Stimulated activated CD4-positive, alpha-beta T cell treated with anti-CD3 and anti-CD28 coated beads, Interleukin-4, amount 100 ng/mL, for 48 hours (primary cell): ENCODE measurements around the gene ANKRD34A.
"Not testable (repeated sequence)": the region's sequence is repeated elsewhere in the genome, so short reads cannot be mapped to it uniquely, and the experiment has no call there.

Experiments
- DNase-seq, 2 donors: peaks; one replicate each; pipeline ENCODE4 v3.0.0-alpha.2; 2020; ENCODE audit warnings: low read depth in 2 of 2

The ANKRD34A gene

GRCh38 chr1:145944532-145944931 lies 19.8 kb downstream of the ANKRD34A start:
- DNase-seq: no peak

DNA sequence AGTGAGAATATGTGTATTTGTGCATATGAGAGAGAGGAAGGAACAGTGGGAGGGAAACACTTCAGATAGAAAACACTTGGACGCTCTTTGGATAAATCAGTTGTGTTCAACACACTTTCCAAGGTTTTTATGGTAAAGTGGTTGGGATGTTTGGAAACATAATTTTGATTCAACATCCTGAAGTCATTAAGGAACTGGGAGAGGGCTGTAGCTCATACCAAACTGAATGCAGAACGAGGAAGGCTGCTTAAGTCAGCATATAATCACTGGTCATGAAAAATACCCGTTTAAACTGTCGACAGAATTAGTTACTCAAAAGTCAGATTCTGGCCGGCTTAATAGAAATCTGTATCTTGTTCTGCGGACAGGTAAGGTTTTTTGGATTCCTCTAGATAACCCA lies 21.5 kb downstream of the ANKRD34A start:
- DNase-seq: no peak

GRCh38 chr1:145942405-145942804 lies 22.0 kb downstream of the ANKRD34A start:
- no peak for DNase-seq

- DNase-seq: no peak
Measured at GRCh38 chr1:145937436-145937835, 26.9 kb downstream of the ANKRD34A start.

DNA sequence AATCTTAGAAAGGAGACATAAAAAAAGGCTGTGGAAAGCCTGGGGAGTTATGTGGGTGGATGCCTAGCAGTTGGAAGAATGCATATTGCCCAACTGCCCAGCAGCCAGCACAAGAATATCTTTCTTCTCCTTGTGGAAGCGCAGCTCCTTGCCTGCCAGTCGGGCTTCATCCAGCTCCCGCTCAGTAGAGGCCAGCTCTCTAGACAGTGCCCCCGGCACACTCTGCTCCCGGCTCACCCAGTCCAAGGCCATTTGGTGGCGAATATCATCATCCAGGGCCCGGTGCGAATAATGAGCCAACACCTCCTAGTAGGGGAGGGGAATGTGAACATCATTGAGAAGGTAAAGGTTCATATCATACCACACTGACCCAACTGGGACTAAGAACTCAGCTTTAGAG lies 28.1 kb downstream of the ANKRD34A start:
- no peak for DNase-seq

DNA sequence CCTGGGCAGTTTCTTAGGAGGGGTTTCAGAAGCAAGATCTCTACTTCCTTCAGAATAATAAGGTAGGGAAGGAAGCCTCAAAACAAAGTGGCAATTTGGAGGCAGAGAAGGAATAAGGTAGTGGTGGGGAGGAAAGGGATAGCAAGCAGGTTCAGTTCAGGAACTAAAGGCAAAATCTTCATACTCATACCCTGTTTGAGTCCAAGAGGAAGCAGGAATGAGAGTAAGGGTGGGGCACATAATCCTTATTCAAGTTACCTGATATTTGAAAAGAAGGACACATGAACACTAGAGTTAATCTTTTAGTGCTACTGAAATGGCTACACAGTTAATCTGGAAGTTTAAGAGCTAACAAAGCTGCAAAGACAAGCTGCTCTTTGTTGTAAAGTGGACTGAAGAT lies 28.7 kb downstream of the ANKRD34A start:
- DNase-seq: no peak

DNA sequence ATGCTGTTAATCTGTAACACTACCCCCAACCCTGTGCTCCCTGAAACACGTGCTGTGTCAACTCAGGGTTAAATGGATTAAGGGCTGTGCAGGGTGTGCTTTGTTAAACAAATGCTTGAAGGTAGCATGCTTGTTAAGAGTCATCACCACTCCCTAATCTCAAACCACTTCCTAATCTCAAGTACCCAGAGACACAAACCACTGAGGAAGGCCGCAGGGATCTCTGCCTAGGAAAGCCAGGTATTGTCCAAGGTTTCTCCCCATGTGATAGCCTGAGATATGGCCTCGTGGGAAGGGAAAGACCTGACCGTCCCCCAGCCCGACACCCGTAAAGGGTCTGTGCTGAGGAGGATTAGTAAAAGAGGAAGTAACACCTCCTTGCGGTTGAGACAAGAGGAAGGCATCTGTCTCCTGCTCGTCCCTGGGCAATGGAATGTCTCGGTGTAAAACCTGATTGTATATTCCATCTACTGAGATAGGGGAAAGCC lies 31.8 kb downstream of the ANKRD34A start:
- not testable (repeated sequence) for DNase-seq

GRCh38 chr1:145927916-145928643 lies 36.3 kb downstream of the ANKRD34A start:
- no peak for DNase-seq

GRCh38 chr1:145927063-145927886 lies 37.1 kb downstream of the ANKRD34A start, which contains the start of gene RBM8A:
Gene RBM8A, minus strand, starts transcription at chr1:145927484. Its CDS starts 58 bp downstream, at chr1:145927426.
- peak; percentile 82 to 91 for DNase-seq

DNA sequence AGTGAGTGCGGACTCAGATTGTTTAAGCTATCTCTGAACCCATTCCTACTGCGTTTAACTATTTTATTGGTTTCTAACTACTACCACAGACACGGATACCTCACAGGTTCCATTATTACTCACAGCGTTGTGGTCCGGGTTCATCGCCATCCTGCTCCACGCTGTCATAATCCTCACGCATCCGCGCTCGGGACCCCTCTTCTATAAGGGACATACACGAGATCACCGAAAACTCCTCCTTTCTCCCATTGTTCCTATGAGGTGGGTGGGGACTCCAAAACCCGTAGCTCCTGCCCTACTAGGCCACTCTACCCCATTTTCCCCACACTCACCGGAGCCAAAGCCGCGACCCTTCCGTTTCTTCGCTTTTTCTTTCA lies 37.7 kb downstream of the ANKRD34A start:
- peak; percentile 32 to 42 for DNase-seq

DNA sequence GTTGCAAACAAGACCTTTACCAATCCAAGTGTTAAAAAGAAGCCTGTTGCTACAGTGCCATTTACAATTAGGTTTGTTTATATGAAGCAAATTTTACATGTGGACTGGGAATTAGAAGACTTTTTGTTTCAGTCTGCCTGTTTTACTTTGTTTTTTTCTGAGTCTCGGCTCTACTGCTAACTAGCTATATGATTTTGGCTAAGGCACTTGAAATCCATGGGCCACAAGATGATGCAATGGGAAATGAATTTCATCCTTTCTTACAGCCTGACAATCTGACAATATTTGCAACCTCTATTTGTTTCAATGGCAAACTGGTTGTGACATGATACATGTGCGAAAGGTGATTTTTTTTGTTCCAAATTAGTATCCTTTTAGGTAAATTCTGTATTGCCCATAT lies 42.1 kb downstream of the ANKRD34A start:
- no peak for DNase-seq

DNA sequence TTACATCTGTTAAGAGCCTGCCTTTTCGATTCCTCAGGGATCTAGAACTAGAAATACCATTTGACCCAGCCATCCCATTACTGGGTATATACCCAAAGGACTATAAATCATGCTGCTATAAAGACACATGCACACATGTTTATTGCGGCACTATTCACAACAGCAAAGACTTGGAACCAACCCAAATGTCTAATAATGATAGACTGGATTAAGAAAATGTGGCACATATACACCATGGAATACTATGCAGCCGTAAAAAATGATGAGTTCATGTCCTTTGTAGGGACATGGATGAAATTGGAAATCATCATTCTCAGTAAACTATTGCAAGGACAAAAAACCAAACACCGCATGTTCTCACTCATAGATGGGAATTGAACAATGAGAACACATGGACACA lies 44.1 kb downstream of the ANKRD34A start:
- not testable (repeated sequence) for DNase-seq

DNA sequence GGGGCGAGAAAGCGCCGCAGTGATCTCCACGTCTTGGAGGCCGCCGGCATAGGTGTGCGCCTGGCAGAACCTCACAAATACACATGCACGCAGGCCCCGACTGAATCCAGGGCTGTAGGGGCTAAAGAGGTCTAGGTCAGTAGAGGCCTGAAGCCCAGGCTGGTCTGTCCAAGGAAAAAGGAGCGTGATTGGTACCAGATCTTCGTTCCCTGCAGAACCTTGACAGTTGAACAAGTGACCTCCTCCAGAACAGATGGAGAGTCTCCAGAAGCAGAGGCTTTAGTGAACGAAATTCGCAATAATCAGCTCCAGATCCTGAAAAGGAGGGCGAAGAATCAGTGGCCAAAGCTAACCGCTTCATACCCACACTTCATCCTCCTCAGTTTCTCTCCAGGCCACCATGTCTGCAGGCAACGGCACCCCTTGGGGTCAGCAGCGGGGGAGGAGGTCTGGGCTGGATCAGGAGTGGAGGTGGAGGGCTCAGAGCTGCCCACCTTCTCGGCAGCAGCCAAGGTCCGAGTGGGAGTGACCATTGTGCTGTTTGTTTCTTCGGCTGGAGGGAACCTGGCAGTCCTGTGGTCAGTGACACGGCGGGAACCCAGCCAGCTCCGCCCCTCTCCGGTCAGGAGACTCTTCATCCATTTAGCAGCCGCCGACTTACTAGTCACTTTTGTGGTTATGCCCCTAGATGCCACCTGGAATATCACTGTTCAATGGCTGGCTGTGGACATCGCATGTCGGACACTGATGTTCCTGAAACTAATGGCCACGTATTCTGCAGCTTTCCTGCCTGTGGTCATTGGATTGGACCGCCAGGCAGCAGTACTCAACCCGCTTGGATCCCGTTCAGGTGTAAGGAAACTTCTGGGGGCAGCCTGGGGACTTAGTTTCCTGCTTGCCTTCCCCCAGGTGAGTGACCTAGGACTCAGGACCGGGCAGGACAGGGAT lies 45.1 kb downstream of the ANKRD34A start:
- no peak for DNase-seq

DNA sequence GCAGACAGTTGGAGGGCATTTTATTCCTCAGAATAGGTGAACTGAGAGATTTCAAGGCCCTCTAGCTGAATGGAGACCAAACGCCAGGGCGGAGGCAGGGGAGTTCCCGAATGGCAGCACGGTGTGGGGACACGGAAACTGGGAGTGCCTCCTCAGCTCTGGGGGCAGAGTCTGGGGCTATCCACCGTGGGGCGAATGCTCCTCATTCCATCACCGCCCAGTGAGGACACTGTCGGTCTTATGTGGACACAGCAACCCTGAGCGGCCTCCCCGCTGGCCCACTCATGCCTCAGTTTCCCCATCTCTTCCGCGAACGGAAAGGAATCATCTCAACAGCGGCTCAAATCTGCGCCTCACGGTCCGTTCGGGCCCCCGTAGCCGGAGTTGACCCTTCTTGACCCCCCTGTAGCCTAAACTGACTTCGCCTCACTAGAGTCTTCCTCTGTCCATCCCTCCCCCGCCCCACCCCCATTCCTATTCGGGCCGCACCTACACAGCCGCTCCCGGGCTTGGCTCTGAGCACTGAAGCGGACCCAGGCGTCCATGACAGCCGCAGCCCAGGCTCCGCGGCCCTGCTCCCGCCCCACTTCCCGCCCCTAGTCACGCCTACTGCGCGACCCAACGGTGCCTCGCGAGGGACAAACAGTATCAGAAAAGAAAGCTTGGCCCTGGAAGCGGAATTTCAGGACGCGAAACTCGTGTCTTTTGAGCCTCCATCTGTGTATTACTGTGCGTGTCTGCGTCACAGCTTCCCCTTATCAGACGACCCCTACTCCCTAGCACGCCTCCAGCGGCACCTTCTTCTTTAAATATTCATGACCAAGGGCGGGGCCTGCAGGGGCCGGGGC lies 46.0 kb downstream of the ANKRD34A start, which contains the start of gene PEX11B:
Gene PEX11B (minus strand): TSS at position 574 of the 848 bp plus-strand sequence. CDS start 29 bp downstream, at position 545.
- DNase-seq: peak; percentile 87 to 88

GRCh38 chr1:145917595-145917994 lies 46.8 kb downstream of the ANKRD34A start:
- DNase-seq: no peak

DNA sequence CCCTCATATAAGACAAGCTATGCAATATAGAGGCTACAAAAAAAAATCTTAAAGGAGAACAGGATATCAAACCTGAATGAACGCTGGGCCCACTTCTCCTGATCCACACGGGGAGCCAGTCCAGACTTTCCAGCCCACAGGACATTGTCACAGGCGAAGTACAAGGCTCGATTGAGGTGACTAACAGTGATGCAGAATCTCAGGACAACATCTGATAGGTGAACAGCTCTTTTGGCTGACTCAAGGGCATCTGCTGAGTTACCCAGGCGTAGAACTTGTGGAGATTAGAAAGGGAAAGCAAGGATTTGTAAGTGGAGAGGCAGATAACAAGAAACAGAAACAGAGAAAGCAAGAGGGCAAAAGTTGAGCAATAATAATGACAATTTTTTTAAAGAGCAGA lies 47.6 kb downstream of the ANKRD34A start:
- DNase-seq: no peak

GRCh38 chr1:145912128-145912641 lies 52.2 kb downstream of the ANKRD34A start:
- DNase-seq: no peak
